Activated T-cell treated with anti-CD3 and anti-CD28 coated beads, Interleukin-2, amount 50 U/mL, for 1 hour (primary cell): ENCODE results near the gene CCDC106.

Source experiments
- DNase-seq: peaks from one replicate; pipeline ENCODE4 v3.0.0-alpha.2; 2020

CCDC106 gene

DNA sequence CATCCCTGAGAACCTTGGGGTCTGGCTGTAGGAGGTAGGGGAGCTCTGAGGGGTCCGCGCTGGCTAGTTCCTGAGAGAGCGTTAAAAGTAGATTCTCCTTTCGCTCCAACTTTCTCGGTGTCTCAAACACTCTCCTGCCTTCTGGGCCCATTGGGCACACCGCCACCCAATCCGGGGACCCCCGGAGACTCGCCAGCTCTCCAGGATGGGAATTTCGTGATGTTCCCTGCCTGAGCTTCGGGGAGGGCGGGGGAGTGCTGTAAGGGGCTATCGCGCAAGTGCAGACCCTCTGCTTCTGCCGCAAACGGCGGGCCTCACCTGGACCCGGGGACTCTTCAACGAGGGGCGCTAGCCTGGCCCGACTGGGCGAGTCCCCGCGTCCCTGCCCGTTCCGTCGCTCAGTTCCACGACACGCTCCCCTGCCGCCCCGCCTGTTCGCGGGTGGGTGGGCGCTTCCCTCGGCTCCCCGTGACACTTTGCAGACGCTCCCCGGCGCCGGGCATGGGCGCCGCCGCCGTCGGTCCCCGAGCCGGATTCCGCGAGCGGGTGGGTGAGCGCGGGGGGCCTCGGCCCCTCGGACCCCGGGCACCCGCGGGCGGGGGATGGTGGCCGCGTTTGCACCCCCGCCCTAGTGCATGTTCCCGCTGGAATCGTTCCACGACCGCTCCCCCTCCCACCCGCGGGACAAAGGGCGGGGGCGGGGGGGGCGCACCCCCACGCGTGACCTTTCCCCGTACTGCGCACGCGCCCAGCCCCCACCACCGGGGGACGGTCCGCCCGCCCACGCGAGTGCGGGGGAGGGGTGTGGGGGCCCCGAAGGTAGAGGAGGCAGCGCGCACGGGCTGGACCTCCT lies at the start of gene CCDC106:
CCDC106 (plus strand) TSS at position 481 of the 853 bp plus-strand sequence. CDS start 835 bp downstream, outside the sequence.
- peak; percentile 72 for DNase-seq

- DNase-seq = peak; percentile 96
Measured at GRCh38 chr19:55598719-55599467, 49.1 kb upstream of the CCDC106 start.

GRCh38 chr19:55599468-55599841 lies 48.6 kb upstream of the CCDC106 start, which contains the start of gene FIZ1:
FIZ1 (minus strand) TSS chr19:55599517; CDS start chr19:55597865, 1,652 bp downstream.
- DNase-seq = peak; percentile 96

DNA sequence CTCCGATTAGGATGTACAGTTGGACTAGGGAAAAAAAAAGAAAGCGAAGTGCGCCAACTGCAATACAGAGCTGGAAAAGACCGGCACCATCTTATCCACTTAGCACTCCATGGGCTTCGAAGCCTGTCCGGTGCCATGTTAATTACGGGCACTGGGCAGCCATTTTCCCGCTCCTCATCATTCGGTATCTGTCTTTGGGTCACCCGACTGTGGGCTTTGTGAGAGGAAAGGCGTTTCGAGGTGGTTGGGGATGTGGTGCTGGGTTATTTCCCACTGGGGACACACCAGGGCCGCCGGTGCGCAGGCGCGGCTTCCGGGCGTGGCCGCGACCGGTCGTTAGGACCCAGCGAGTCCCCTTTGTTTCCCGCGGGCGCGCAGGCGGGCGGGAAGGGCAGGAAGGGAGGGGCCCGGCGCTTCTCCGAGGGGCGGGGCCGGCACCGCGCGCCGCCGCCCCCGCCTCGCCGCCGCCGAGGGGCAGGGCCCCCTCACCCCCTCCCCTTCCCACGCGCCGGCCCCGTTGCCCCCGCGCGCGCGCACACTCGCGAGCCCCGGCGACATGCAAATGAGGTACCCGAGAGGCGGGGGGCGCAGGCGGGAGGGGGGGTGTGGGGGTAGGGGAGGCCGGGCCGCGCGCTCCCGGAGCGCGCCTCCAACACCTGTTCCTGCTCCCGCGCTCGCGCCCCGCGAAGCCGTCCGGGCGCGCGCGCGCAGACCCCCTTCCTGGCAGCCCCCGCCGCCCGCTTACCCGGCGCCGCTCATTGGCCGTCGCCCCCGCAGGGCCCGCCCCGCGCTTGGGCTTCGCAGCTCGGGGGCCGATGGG lies 48.0 kb upstream of the CCDC106 start, which contains the start of gene ZNF524:
ZNF524 (plus strand) TSS at position 447 of the 820 bp plus-strand sequence. CDS start 1,825 bp downstream, outside the sequence.
- peak; percentile 88 for DNase-seq

DNA sequence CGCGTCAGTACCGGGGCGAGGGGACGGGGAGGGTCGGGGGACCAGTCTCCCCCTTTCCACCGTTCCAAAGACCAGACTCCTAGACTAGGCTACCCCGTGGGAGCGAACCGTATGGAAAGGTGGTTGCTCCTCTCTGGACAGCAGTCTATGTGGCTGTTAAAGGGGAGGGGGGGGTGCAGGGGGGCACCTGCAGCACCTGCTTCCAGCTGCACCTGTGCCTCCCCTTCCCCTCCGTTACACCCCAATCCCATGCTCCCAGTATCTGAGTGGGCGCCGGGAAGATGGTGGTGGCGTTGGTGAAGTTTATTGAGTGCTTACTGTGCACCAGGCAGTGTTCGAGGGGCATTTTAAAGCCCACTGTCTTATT lies 47.4 kb upstream of the CCDC106 start:
- no peak for DNase-seq

- DNase-seq = no peak
Measured at GRCh38 chr19:55601084-55601483, 46.9 kb upstream of the CCDC106 start.

- DNase-seq = no peak
Measured at GRCh38 chr19:55602104-55603001, 45.7 kb upstream of the CCDC106 start.

DNA sequence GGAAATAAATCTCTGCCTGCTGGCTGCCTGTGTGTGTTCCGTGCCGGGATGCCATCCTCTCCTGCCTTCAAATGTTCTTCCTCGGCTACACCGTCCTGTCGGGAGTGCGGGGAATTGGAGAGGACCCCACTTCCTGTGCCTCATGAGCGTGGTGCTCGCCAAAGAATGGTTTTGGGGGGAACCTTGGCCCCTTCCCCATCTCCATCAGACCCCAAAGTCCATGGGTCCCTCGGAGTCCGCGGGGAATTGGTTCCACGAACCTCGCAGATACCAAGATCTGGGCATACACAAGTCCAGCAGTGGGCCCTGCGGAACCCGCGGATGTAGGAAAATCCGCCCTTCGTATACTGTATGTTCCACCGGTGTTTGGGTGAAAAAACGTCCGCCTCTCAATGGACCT lies 44.9 kb upstream of the CCDC106 start:
- DNase-seq = no peak

DNA sequence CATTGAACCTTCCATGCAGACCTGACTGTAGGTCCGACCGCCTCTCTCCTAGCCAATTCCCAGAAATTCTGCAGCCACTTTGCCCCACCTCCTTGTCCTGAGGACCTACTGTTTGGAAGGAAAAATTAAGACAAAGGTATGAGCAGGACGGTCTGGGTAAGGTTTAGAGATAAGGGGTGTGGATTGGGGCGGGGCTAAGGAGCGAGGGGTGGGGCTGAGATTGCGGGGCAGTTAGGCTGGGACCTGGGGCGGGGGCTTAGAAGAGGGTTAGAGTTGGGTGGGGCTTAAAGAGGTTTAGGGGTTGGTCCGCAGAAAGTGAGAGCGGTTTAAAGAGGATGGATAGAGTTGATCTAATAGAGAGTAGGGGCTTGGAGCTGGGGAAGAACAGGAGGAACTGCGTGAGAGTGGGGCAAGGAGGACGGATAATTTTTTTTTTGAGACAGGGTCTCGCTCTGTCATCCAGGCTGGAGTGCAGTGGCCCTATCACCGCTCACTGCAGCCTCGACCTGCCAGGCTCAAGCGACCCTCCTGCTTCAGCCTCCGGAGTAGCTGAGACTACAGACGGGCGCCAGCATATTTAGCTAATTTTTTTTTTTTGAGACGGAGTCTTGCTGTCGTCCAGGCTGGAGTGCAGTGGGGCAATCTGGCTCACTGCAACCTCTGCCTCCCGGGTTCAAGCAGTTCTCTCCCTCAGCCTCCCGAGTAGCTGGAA lies 44.3 kb upstream of the CCDC106 start:
- no peak for DNase-seq

- DNase-seq = peak; percentile 95
Measured at GRCh38 chr19:55605207-55605636, 42.8 kb upstream of the CCDC106 start.

- peak; percentile 73 for DNase-seq
Measured at GRCh38 chr19:55605637-55606470, 42.2 kb upstream of the CCDC106 start, which contains the start of gene ZNF865. ZNF865 (plus strand) TSS chr19:55605647; CDS start chr19:55613619, 7,972 bp downstream.

- DNase-seq = no peak
Measured at GRCh38 chr19:55606471-55606787, 41.6 kb upstream of the CCDC106 start.

DNA sequence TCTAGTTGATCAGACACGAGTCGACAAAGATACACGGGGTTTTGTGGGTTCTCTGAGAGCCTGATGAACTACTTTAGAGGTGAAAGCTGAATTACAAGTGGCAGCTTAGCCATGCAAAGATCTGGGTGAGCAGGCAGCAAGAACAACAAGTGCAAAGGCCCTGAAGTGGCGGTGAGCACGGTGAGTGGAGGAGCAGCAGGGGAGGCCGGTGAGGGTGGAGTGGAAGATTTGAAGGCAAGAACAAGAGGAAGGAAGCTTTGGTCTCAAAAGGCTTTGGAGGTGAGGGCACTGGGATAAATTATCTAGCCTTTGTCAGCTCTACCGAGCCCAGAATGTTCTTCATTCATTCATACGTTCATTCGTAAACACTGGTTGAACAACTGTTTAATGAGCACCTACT lies 41.2 kb upstream of the CCDC106 start:
- DNase-seq = no peak

DNA sequence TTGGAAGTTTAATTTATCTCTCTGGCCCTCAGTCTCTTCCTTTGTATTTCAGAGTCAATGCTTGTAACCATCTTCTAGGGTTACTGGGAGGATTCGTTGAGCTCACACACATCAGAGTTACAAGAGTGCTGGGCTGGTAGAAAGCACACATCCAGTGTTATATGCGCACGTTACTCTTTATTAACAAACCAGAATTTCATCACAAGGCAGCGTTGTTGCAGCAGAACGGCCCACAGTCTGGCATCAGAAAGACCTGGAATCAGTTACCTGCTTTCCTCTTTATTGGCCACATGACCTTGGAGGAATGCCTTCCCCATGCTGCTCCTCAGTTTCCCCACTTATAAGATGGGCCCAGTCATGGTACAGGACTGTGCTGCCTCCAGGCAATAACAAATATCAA lies 38.7 kb upstream of the CCDC106 start:
- DNase-seq = no peak

DNA sequence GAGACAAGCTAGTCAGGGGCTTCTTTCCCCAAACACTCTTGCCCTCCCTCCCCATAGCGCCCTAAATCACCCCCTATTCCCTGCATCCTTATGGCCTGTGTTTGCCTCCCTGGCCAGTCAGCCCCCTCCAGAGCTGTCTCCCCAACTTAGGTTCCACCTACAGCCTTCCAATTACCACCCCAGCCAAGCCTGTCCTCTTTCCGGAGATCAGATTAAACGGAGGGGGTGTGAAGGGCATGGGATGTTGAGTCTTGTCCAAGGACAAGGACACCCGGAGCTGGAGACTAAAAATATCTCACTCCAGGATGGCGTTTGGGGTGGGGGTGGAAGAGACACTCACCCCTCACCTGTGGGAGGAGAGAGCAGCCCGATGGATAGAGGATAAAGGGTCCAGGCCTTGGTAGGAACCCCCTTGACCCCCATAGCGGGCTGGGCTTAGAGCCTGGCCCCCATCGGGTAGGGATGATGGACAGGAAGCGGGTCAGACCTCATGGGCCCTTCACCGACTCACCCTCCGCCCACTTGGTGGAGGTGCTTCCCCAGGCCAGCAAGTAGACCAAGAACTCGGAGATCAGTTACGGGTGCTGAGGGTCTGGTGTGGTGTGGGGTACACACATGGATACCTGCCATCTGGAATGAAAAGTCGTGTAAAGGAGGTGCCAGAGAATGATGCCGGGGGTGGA lies 36.6 kb upstream of the CCDC106 start:
- DNase-seq = no peak

DNA sequence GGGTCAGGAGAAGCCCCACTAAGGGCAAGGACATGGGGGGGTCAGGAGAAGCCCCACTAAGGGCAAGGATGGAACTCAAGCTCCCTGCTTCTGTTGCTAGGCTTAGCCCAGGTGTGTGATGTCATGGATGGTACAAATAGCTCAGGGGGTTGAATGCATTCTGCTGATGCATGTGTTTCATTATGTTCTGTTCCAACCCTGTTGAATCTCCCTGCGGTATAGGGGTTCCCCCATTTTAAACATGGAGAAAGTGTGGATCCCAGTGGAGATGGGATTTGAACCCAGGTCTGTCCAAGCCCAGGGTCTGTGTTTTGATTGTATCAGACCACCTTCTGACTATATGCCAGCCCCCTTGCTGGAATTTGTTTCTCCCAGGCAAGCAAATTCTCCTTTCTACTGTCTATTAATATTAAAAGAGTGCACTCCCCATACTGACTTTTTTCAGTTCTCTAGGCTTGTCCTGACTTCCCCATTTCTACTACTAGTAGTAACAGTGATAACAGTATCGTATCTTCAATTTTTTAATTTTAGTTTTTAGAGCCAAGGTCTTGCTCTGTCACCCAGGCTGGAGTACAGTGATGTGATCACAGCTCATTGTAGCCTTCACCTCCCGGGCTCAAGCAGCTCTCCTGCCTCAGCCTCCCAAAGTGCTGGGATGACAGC lies 35.9 kb upstream of the CCDC106 start:
- no peak for DNase-seq

DNA sequence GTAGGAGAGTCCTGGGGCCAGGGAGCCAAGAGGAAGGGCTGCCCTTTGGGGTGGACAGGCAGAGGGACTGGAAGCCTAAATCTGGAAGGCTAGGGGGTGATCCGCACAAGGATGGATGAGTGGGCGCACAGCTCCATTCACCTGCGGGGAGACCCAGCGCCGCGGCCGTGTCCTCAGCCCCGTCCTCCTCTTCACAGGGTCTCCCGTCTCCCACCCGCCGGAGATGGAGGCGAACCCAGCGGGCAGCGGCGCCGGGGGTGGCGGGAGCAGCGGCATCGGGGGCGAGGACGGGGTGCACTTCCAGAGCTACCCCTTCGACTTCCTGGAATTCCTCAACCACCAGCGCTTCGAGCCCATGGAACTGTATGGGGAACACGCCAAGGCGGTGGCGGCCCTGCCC lies 34.6 kb upstream of the CCDC106 start:
- DNase-seq = no peak

DNA sequence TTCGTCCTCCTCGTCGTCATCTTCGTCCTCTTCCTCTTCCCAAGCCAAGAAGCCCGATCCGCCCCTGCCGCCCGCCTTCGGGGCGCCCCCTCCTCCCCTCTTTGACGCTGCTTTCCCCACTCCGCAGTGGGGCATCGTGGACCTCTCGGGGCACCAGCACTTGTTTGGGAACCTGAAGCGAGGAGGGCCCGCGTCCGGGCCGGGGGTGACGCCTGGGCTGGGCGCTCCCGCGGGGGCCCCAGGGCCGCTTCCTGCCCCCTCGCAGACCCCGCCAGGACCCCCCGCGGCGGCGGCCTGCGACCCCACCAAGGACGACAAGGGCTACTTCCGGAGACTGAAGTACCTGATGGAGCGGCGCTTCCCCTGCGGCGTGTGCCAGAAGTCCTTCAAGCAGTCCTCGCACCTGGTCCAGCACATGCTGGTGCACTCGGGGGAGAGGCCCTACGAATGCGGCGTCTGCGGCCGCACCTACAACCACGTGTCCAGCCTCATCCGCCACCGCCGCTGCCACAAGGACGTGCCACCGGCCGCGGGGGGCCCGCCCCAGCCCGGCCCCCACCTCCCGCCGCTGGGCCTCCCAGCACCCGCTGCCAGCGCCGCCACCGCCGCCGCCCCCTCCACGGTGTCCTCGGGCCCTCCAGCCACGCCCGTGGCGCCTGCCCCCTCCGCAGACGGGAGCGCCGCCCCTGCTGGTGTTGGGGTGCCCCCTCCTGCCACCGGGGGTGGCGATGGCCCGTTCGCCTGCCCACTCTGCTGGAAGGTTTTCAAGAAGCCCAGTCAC lies 33.9 kb upstream of the CCDC106 start:
- DNase-seq = no peak
